Lower leg skin (tissue), 4 donors: ENCODE data around the gene GATAD1. TPM values are rescaled to one million over a fixed set of nuclear protein-coding genes. Genes with fewer than 3 reads are reported as not detected.

Experiments used
- DNase-seq, 2 donors: peaks; one replicate each; pipeline ENCODE4 v3.0.0-alpha.2; 2019; ENCODE audit warnings: low spot score in 2 of 2
- H3K4me3 ChIP-seq: fragments of 200-600 bp; sonication (generic); 2 replicates; pipeline ENCODE4 v1.5.1; 2017; ENCODE audit warnings: mild to moderate bottlenecking, low read depth; ENCODE audit not compliant: poor library complexity, severe bottlenecking
- CTCF ChIP-seq, 3 donors: fragments of 450-650 bp; IDR thresholded peaks; one replicate each; pipeline ENCODE4 v1.5.1; 2016; ENCODE audit warnings: antibody characterized with exemption in 3 of 3, mild to moderate bottlenecking in 3 of 3, moderate library complexity in 2 of 3
- POLR2A ChIP-seq, 2 donors: fragments of 450-650 bp; IDR thresholded peaks; one replicate each; pipeline ENCODE4 v1.6.1; 2016 to 2017; ENCODE audit warnings: antibody characterized with exemption in 2 of 2, mild to moderate bottlenecking in 1 of 2, moderate library complexity in 1 of 2
- WGBS, 2 donors: methylation state at CpG; one replicate each; pipeline ENCODE4 v1.1.5; 2018; 5-methylcytosine and 5-hydroxymethylcytosine counted together
- intact Hi-C: fragments of 100-400 bp; cut with DNase I; formaldehyde crosslinking; loops from one replicate; pipeline ENCODE4 v1.15.0; 2023; ENCODE audit warnings: low total_unique reads
- total RNA-seq, 4 donors: library from RNA; depleted of rRNA; stranded (reverse); fragments of >200 nt; gene quantifications; one replicate each; pipeline ENCODE4 v1.1.0, GENCODE V29; 2016

Gene GATAD1
- total RNA-seq, 4 donors from 2014 or later, result 14.7 to 23.0 (median 18.3) TPM

GRCh38 chr7:92446869-92447344, 375 bp upstream of the GATAD1 start:
- 49 to 54% methylated on average over 21 of the region's 21 CpGs for WGBS, 2 donors
- no peak overlapping the region for H3K4me3 ChIP-seq
- TF ChIP-seq CTCF (IDR thresholded peaks at IDR 0.05), result no peak
- no peak for TF ChIP-seq POLR2A (IDR thresholded peaks at IDR 0.05)
- peak in 1 of 2 donors; percentile 24 for DNase-seq
- intact Hi-C loops, result no loop called here

- peak; percentile 58 to 85 for DNase-seq
- H3K4me3 ChIP-seq, result peak overlapping the region; percentile 96
- intact Hi-C loops, result no loop called here
- TF ChIP-seq POLR2A (IDR thresholded peaks at IDR 0.05) (no peak), CTCF (IDR thresholded peaks at IDR 0.05) (no peak)
- WGBS, 2 donors, result 0 to 2% methylated on average over 11 of the region's 11 CpGs
Observed at GRCh38 chr7:92448205-92448747, 994 bp downstream of the GATAD1 start.

- no peak for TF ChIP-seq CTCF (IDR thresholded peaks at IDR 0.05)
- no peak for TF ChIP-seq POLR2A (IDR thresholded peaks at IDR 0.05)
- intact Hi-C loops, result no loop called here
- DNase-seq, result no peak
- WGBS, 2 donors, result 97 to 98% methylated on average over 2 of the region's 2 CpGs
- H3K4me3 ChIP-seq, result no peak overlapping the region
Observed at GRCh38 chr7:92451645-92452044, 4.4 kb downstream of the GATAD1 start.

GRCh38 chr7:92456236-92456635, 9.0 kb downstream of the GATAD1 start:
- no peak overlapping the region for H3K4me3 ChIP-seq
- DNase-seq, result no peak
- intact Hi-C loops, result no loop called here
- 97 to 98% methylated on average over 2 of the region's 2 CpGs for WGBS, 2 donors
- no peak for TF ChIP-seq POLR2A (IDR thresholded peaks at IDR 0.05)
- TF ChIP-seq CTCF (IDR thresholded peaks at IDR 0.05), result no peak

GRCh38 chr7:92460109-92460508, 12.8 kb downstream of the GATAD1 start:
- 61 to 62% methylated on average over 2 of the region's 2 CpGs for WGBS, 2 donors
- H3K4me3 ChIP-seq, result no peak overlapping the region
- no peak for DNase-seq
- TF ChIP-seq CTCF (IDR thresholded peaks at IDR 0.05) (no peak), POLR2A (IDR thresholded peaks at IDR 0.05) (no peak)
- intact Hi-C loops, result no loop called here

GRCh38 chr7:92460510-92460909, 13.2 kb downstream of the GATAD1 start:
- DNase-seq, result no peak
- WGBS, 2 donors, result 81 to 89% methylated on average over 4 of the region's 4 CpGs
- TF ChIP-seq POLR2A (IDR thresholded peaks at IDR 0.05), result no peak
- no peak overlapping the region for H3K4me3 ChIP-seq
- intact Hi-C loops, result no loop called here
